Measurements from ENCODE around the gene GRIK1. TPM values are rescaled to one million over a fixed set of nuclear protein-coding genes. Genes with fewer than 3 reads are reported as not detected.

GRIK1 gene
- total and polyA plus RNA-seq, 2 donors (not counting 1 experiment from before 2014, with no cell fraction given) = not detected

- no peaks in the 10 kb centered on the region for H4K20me1 ChIP-seq (ENCODE audit: control insufficient read depth, insufficient read depth, low read length, poor library complexity, severe bottlenecking)
- intact Hi-C loops (cut with micrococcal nuclease) = no loop called here
- Mint-ChIP-seq H3K9me3 (ENCODE audit: insufficient read depth) (no peaks in the 10 kb centered on the region), H3K4me1 (peaks cover 10% of the 10 kb centered on the region), H3K4me3 (no peak overlapping the region), H3K27ac (no peak overlapping the region), H3K27me3 (no peaks in the 10 kb centered on the region)
- TF ChIP-seq, protein P1, sequence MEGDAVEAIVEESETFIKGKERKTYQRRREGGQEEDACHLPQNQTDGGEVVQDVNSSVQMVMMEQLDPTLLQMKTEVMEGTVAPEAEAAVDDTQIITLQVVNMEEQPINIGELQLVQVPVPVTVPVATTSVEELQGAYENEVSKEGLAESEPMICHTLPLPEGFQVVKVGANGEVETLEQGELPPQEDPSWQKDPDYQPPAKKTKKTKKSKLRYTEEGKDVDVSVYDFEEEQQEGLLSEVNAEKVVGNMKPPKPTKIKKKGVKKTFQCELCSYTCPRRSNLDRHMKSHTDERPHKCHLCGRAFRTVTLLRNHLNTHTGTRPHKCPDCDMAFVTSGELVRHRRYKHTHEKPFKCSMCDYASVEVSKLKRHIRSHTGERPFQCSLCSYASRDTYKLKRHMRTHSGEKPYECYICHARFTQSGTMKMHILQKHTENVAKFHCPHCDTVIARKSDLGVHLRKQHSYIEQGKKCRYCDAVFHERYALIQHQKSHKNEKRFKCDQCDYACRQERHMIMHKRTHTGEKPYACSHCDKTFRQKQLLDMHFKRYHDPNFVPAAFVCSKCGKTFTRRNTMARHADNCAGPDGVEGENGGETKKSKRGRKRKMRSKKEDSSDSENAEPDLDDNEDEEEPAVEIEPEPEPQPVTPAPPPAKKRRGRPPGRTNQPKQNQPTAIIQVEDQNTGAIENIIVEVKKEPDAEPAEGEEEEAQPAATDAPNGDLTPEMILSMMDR (IDR thresholded peaks at IDR 0.05) = no peak
- TF ChIP-seq EZH2 (IDR thresholded peaks at IDR 0.05; ENCODE audit: borderline replicate concordance, insufficient read depth, low read depth, low read length, poor library complexity, severe bottlenecking) = no peak
- CTCF ChIA-PET = no interaction called here
- no peak overlapping the region for H3K4me2 ChIP-seq (replicated peaks; ENCODE audit: low read depth, low read length, poor library complexity, severe bottlenecking)
- no peaks in the 10 kb centered on the region for H3K27me3 ChIP-seq (replicated peaks in 1 of 4; ENCODE audit: control extremely low read depth in 1 of 4, control insufficient read depth in 3 of 4, insufficient read depth in 4 of 4, low read length in 3 of 4)
- WGBS (ENCODE audit: insufficient coverage) = no CpG with 5 or more reads among the region's 3 CpGs
- no peaks in the 10 kb centered on the region for H3K36me3 ChIP-seq (replicated peaks in 1 of 2; ENCODE audit: control extremely low read depth in 1 of 2, control insufficient read depth in 1 of 2, extremely low read depth in 1 of 2, insufficient read depth in 2 of 2, low read length in 1 of 2)
- POLR2A ChIA-PET = no interaction called here
- no peak overlapping the region for H2AFZ ChIP-seq (ENCODE audit: insufficient read depth, low read depth, low read length, poor library complexity, severe bottlenecking)
- no peaks in the 10 kb centered on the region for H3K79me2 ChIP-seq (ENCODE audit: control insufficient read depth, insufficient read depth, low read length)
- H3K4me1 ChIP-seq (ENCODE audit: control insufficient read depth in 2 of 2, insufficient read depth in 2 of 2, low read length in 2 of 2) = no peaks in the 10 kb centered on the region
- DNase-seq (no peak), ATAC-seq (ENCODE audit: low read depth) (no peak)
- no peak overlapping the region for H3K4me3 ChIP-seq (ENCODE audit: control extremely low read depth in 1 of 5, extremely low read depth in 1 of 5, insufficient read depth in 1 of 5, low read depth in 2 of 5, low read length in 4 of 5)
- no peak overlapping the region for H3K9ac ChIP-seq (ENCODE audit: low read length)
- H3K27ac ChIP-seq (ENCODE audit: low read length in 2 of 2) = no peak overlapping the region
- H3K9me3 ChIP-seq (ENCODE audit: control extremely low read depth in 1 of 3, control insufficient read depth in 2 of 3, insufficient read depth in 1 of 3, low read length in 2 of 3) = peaks cover 0 to under 1% (median 0%) of the 10 kb centered on the region in 3 donors
Observed at GRCh38 chr21:29504751-29505321, 435.0 kb downstream of the GRIK1 start.

DNA sequence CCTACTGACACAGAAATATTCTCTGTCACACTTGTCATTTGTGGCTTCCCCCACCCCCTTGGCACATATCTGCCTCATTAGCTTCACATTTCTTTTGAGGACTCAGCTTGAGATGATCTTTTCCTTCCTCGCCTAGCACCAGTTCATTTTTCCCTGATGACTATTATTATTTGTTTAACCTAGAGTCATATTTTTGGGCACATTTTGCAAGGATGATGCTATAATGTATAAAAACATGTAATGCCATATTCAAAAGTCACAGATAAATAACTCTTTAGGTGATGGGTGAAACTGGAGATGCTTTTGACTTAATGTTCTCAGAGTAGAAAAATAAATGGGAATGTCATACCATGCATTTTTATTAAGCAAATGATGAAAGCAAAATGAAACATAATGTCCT is 438.3 kb downstream of the GRIK1 start:
- Mint-ChIP-seq H3K27ac (no peak overlapping the region), H3K27me3 (no peaks in the 10 kb centered on the region), H3K9me3 (ENCODE audit: insufficient read depth) (peaks cover 2% of the 10 kb centered on the region), H3K4me1 (peaks cover 5% of the 10 kb centered on the region), H3K4me3 (no peak overlapping the region)
- Histone ChIP-seq H3K9ac (ENCODE audit: low read length) (no peak overlapping the region), H3K27me3 (replicated peaks in 1 of 4; ENCODE audit: control extremely low read depth in 1 of 4, control insufficient read depth in 3 of 4, insufficient read depth in 4 of 4, low read length in 3 of 4) (no peaks in the 10 kb centered on the region), H4K20me1 (ENCODE audit: control insufficient read depth, insufficient read depth, low read length, poor library complexity, severe bottlenecking) (no peaks in the 10 kb centered on the region), H3K9me3 (ENCODE audit: control extremely low read depth in 1 of 3, control insufficient read depth in 2 of 3, insufficient read depth in 1 of 3, low read length in 2 of 3) (peaks cover 0 to 3% (median 0%) of the 10 kb centered on the region in 3 donors), H3K27ac (ENCODE audit: low read length in 2 of 2) (no peak overlapping the region), H2AFZ (ENCODE audit: insufficient read depth, low read depth, low read length, poor library complexity, severe bottlenecking) (no peak overlapping the region), H3K4me2 (replicated peaks; ENCODE audit: low read depth, low read length, poor library complexity, severe bottlenecking) (no peak overlapping the region), H3K36me3 (replicated peaks in 1 of 2; ENCODE audit: control extremely low read depth in 1 of 2, control insufficient read depth in 1 of 2, extremely low read depth in 1 of 2, insufficient read depth in 2 of 2, low read length in 1 of 2) (no peaks in the 10 kb centered on the region), H3K4me3 (ENCODE audit: control extremely low read depth in 1 of 5, extremely low read depth in 1 of 5, insufficient read depth in 1 of 5, low read depth in 2 of 5, low read length in 4 of 5) (no peak overlapping the region), H3K79me2 (ENCODE audit: control insufficient read depth, insufficient read depth, low read length) (no peaks in the 10 kb centered on the region), H3K4me1 (ENCODE audit: control insufficient read depth in 2 of 2, insufficient read depth in 2 of 2, low read length in 2 of 2) (no peaks in the 10 kb centered on the region)
- ChIA-PET POLR2A (no interaction called here), CTCF (no interaction called here)
- WGBS (ENCODE audit: insufficient coverage) = no CpG with 5 or more reads among the region's 1 CpG
- ATAC-seq (ENCODE audit: low read depth) (no peak), DNase-seq (no peak)
- intact Hi-C loops (cut with micrococcal nuclease) = no loop called here
- TF ChIP-seq, protein P1 (IDR thresholded peaks at IDR 0.05) = no peak
- TF ChIP-seq EZH2 (IDR thresholded peaks at IDR 0.05; ENCODE audit: borderline replicate concordance, insufficient read depth, low read depth, low read length, poor library complexity, severe bottlenecking) = no peak
